ENCODE results near the gene PPP1R3F.

PPP1R3F gene

DNA sequence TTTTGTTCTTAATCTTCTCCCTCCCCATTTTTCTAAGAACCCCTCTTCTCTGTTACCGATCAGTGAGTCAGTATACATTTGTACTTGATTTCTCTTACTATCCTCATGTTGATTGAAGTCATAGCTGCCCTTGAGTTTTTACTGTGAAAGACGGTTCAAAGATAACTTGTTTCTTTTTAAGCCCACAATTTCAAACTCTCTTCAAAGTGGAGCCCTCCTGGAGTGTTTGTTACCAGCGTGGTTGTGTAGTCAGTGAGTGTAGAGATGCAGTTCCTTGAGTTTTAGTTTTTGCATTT, 7.9 kb downstream of the PPP1R3F start:
- DNase-seq (ENCODE audit: low read depth, low spot score), result no peak
- in situ Hi-C loops (cut with HindIII; ENCODE audit: low sequenced_read_pairs), result no loop called here
- H3K4me3 ChIP-seq (ENCODE audit: low read depth, low read length), result no peak overlapping the region
- TF ChIP-seq, protein P1, sequence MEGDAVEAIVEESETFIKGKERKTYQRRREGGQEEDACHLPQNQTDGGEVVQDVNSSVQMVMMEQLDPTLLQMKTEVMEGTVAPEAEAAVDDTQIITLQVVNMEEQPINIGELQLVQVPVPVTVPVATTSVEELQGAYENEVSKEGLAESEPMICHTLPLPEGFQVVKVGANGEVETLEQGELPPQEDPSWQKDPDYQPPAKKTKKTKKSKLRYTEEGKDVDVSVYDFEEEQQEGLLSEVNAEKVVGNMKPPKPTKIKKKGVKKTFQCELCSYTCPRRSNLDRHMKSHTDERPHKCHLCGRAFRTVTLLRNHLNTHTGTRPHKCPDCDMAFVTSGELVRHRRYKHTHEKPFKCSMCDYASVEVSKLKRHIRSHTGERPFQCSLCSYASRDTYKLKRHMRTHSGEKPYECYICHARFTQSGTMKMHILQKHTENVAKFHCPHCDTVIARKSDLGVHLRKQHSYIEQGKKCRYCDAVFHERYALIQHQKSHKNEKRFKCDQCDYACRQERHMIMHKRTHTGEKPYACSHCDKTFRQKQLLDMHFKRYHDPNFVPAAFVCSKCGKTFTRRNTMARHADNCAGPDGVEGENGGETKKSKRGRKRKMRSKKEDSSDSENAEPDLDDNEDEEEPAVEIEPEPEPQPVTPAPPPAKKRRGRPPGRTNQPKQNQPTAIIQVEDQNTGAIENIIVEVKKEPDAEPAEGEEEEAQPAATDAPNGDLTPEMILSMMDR (IDR thresholded peaks at IDR 0.05; ENCODE audit: low read depth, low read length), result no peak

DNA sequence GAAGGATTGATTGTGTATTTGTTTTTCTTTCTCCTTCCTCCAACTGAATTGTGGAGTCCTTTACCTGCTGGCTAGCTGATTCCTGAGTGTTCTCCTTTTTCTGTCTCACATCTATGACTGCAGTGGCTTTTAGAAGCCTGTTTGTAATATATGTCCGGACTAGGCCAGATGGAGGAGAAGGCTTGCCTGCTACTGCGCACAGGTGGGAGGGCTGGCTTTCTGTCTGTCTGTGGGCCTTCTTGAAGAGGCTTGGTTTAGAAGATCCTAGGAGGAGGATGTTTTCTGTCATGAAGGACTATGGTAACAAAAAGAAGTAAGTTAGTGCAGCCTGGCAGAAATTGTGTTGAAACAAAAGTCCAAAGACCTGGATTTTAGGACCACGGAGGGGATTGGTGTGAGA, 8.5 kb downstream of the PPP1R3F start:
- in situ Hi-C loops (cut with HindIII; ENCODE audit: low sequenced_read_pairs), result no loop called here
- H3K4me3 ChIP-seq (ENCODE audit: low read depth, low read length), result no peak overlapping the region
- DNase-seq (ENCODE audit: low read depth, low spot score), result no peak
- TF ChIP-seq, protein P1 (IDR thresholded peaks at IDR 0.05; ENCODE audit: low read depth, low read length), result no peak

DNA sequence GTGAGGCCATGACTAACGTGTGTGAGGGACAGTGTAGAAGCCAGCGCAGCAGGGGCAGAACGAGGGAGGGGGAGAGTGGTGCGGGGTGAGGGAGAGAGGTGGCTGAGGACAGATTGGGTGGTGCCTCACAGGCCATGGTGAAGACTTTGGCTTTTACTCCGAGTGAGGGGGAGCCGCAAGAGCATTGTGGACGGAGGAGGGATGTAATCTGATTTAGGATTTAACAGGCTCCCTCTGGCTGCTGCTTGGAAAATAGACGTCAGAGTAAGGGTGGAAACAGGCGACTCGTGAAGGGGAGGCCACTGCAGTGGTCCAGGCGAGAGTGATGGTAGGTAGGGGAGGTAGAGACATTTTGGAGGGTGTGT, 13.0 kb downstream of the PPP1R3F start:
- peak; percentile 7 for DNase-seq (ENCODE audit: low read depth, low spot score)
- no peak overlapping the region for H3K4me3 ChIP-seq (ENCODE audit: low read depth, low read length)
- TF ChIP-seq, protein P1 (IDR thresholded peaks at IDR 0.05; ENCODE audit: low read depth, low read length), result peak; percentile 31
- in situ Hi-C loops (cut with HindIII; ENCODE audit: low sequenced_read_pairs), result no loop called here

DNA sequence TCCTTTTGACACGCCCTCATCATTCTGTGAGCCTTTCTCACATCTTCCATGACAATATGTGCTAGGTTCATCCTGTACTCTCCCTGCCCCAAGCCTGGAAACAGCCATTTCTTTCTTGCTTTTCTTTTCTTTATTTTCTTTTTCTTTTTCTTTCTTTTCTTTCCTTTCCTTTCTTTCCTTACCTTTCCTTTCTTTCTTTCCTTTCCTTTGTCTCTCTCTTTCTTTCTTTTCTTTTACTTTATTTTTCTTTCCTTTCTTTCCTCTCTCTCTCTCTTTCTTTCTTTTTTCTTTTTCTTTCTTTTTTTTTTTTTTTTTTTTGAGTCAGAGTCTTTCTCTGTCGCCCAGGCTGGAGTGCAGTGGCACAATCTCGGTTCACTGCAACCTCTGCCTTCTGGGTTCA, 14.6 kb downstream of the PPP1R3F start:
- TF ChIP-seq, protein P1 (IDR thresholded peaks at IDR 0.05; ENCODE audit: low read depth, low read length), result no peak
- in situ Hi-C loops (cut with HindIII; ENCODE audit: low sequenced_read_pairs), result no loop called here

DNA sequence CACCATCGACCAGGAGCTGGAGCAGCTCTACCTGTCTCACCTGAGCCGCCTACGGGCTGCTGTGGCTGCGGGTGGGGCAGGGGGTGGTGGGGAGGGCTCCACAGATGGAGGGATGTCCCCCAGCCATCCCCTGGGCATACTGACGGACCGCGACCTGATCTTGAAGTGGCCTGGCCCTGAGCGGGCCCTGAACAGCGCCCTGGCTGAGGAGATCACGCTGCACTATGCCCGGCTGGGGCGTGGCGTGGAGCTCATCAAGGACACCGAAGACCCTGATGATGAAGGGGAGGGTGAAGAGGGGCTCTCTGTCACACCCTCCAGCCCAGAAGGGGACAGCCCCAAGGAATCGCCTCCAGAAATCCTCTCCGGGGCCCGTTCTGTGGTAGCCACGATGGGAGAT, 16.5 kb downstream of the PPP1R3F start:
- H3K4me3 ChIP-seq (ENCODE audit: low read depth, low read length), result no peak overlapping the region
- in situ Hi-C loops (cut with HindIII; ENCODE audit: low sequenced_read_pairs), result no loop called here
- TF ChIP-seq, protein P1 (IDR thresholded peaks at IDR 0.05; ENCODE audit: low read depth, low read length), result no peak
- DNase-seq (ENCODE audit: low read depth, low spot score), result no peak

More for the DNA sequence above, 14.6 kb downstream of the PPP1R3F start:
- DNase-seq (ENCODE audit: low read depth, low spot score), result no peak
- no peak overlapping the region for H3K4me3 ChIP-seq (ENCODE audit: low read depth, low read length)

DNA sequence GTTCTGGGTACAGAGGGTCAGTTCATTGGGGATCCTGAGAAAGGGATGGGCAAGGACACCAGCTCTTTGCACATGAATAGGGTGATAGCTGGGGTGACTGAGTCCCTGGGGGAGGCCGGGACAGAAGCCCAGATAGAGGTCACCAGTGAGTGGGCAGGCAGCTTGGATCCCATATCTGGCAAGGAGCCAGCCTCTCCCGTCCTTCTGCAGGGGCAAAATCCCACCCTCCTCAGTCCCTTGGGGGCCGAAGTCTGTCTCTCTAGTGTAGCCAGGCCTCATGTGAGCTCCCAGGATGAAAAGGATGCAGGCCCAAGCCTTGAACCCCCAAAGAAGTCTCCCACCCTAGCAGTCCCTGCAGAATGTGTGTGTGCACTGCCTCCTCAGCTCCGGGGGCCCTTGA, 17.0 kb downstream of the PPP1R3F start:
- TF ChIP-seq, protein P1 (IDR thresholded peaks at IDR 0.05; ENCODE audit: low read depth, low read length), result no peak
- in situ Hi-C loops (cut with HindIII; ENCODE audit: low sequenced_read_pairs), result no loop called here
- DNase-seq (ENCODE audit: low read depth, low spot score), result no peak

DNA sequence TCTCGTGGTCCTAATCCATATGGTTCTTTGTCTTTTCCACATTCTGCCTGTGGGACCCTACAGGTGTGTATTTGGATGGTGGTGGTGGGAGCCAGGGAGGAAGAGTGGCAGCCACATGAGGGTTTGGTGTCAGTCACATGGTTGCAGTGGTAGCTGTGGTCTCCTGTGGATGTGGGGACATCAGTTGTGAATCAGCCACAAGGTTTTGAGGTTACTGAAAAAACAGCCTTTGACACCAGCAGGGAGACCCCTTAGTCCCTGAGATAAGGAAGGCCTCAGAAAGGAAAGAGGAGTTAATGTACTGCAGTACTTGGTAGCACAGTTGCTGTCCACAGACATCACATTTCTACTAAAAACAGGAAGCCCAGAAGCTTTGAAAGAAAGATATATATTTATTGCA, 18.1 kb downstream of the PPP1R3F start:
- TF ChIP-seq, protein P1 (IDR thresholded peaks at IDR 0.05; ENCODE audit: low read depth, low read length), result no peak
- DNase-seq (ENCODE audit: low read depth, low spot score), result no peak
- in situ Hi-C loops (cut with HindIII; ENCODE audit: low sequenced_read_pairs), result no loop called here
- no peak overlapping the region for H3K4me3 ChIP-seq (ENCODE audit: low read depth, low read length)

More for the DNA sequence above, 17.0 kb downstream of the PPP1R3F start:
- H3K4me3 ChIP-seq (ENCODE audit: low read depth, low read length), result no peak overlapping the region
